Panc1 (cell line): ENCODE results near the gene CUEDC2.

Experiments
- POLR2AphosphoS5 ChIP-seq: IDR thresholded peaks from 2 replicates; pipeline ENCODE4 v1.6.1; 2012; ENCODE audit warnings: mild to moderate bottlenecking, low read depth, low read length, moderate library complexity
- REST ChIP-seq, 2 experiments: IDR thresholded peaks; 2 replicates each; pipeline ENCODE4 v1.6.1; 2011 to 2012; ENCODE audit warnings: low read depth in 2 of 2, control low read depth in 1 of 2, low read length in 1 of 2, mild to moderate bottlenecking in 1 of 2, moderate library complexity in 1 of 2; ENCODE audit not compliant: insufficient read depth in 1 of 2
- TF ChIP-seq, protein P1 (sequence below): fragments of 450-650 bp; IDR thresholded peaks from 2 replicates; pipeline ENCODE4 v1.5.1; 2017; ENCODE audit warnings: mild to moderate bottlenecking

DNA sequence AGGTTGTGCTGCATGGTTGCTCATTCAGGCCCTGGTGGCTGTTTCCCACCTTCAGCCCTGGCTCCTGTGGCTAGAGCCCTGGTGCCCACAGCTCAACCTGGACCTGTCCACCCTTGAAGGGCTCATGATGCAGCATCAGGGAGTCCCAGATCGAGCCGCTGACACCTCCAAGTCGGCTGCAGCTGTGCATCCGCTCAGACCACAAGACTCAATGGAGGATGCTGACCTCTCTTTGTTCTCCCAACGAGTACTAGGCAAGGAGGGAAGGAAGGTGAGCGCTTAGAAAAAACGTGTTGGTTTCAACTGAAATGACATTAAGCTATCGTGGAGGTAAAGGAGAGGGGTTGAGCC, 28.4 kb upstream of the CUEDC2 start:
- TF ChIP-seq, protein P1, sequence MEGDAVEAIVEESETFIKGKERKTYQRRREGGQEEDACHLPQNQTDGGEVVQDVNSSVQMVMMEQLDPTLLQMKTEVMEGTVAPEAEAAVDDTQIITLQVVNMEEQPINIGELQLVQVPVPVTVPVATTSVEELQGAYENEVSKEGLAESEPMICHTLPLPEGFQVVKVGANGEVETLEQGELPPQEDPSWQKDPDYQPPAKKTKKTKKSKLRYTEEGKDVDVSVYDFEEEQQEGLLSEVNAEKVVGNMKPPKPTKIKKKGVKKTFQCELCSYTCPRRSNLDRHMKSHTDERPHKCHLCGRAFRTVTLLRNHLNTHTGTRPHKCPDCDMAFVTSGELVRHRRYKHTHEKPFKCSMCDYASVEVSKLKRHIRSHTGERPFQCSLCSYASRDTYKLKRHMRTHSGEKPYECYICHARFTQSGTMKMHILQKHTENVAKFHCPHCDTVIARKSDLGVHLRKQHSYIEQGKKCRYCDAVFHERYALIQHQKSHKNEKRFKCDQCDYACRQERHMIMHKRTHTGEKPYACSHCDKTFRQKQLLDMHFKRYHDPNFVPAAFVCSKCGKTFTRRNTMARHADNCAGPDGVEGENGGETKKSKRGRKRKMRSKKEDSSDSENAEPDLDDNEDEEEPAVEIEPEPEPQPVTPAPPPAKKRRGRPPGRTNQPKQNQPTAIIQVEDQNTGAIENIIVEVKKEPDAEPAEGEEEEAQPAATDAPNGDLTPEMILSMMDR, result no peak
- no peak for TF ChIP-seq POLR2AphosphoS5
- TF ChIP-seq REST (IDR thresholded peaks at IDR 0.05; ENCODE audit: insufficient read depth in 1 of 2, low read depth in 2 of 2, low read length in 1 of 2), result no peak
